K562 (cell line): ENCODE measurements around the gene SPATA45. TPM values are rescaled to one million over a fixed set of nuclear protein-coding genes. Genes with fewer than 3 reads are reported as not detected.

Source experiments
- BCL6 ChIP-seq: fragments of 250-450 bp; sonication (Bioruptor Pico); IDR thresholded peaks from 2 replicates; pipeline ENCODE4 v1.4.0; 2020
- CCNT2 ChIP-seq: IDR thresholded peaks from 2 replicates; pipeline ENCODE4 v1.6.1; 2011; ENCODE audit warnings: borderline replicate concordance, low read depth, mild to moderate bottlenecking, moderate library complexity, mixed read lengths, low read length; ENCODE audit not compliant: insufficient read length; ENCODE audit errors: extremely low read depth
- CTBP1 ChIP-seq: fragments of 450-650 bp; IDR thresholded peaks from 2 replicates; pipeline ENCODE4 v1.6.1; 2016; ENCODE audit warnings: borderline replicate concordance
- EGR1 ChIP-seq: fragments of 450-650 bp; conservative IDR thresholded peaks from 2 replicates; pipeline ENCODE4 v1.6.1; 2017; ENCODE audit warnings: mild to moderate bottlenecking
- ETS1 ChIP-seq: conservative IDR thresholded peaks from 2 replicates; pipeline ENCODE4 v1.6.1; 2011; ENCODE audit warnings: low read depth, mild to moderate bottlenecking, low read length; ENCODE audit not compliant: control insufficient read depth
- GTF2B ChIP-seq: IDR thresholded peaks from 2 replicates; pipeline ENCODE4 v1.6.1; 2011; ENCODE audit not compliant: insufficient read length; ENCODE audit errors: extremely low read depth
- KLF1 ChIP-seq: fragments of 450-650 bp; IDR thresholded peaks from 2 replicates; pipeline ENCODE4 v1.6.1; 2016; ENCODE audit warnings: missing genetic modification characterization, missing compliant biosample characterization
- MAFK ChIP-seq: IDR thresholded peaks from 2 replicates; pipeline ENCODE4 v1.6.1; 2011; ENCODE audit warnings: low read length, improper control_type of control experiment
- MEF2D ChIP-seq: conservative IDR thresholded peaks from 2 replicates; pipeline ENCODE4 v1.6.1; 2016; ENCODE audit warnings: low read depth, missing genetic modification characterization, missing compliant biosample characterization
- MYBL2 ChIP-seq, 2 experiments: fragments of 450-650 bp in 1 of 2; sonication (generic) in 1 of 2; formaldehyde crosslinking in 1 of 2; IDR thresholded peaks; 2 replicates each; pipeline versions ENCODE4 v1.6.1 to v1.8.1; 2017 to 2022; ENCODE audit warnings: borderline replicate concordance in 1 of 2, inconsistent platforms in 1 of 2, low read depth in 1 of 2, mild to moderate bottlenecking in 1 of 2, missing genetic modification reagents in 1 of 2, moderate library complexity in 1 of 2
- POLR2AphosphoS2 ChIP-seq: IDR thresholded peaks from 2 replicates; pipeline ENCODE4 v1.6.1; 2012; ENCODE audit warnings: low read length, improper control_type of control experiment
- POLR3A ChIP-seq: IDR thresholded peaks from 2 replicates; pipeline ENCODE4 v1.6.1; 2011; ENCODE audit warnings: borderline replicate concordance, mild to moderate bottlenecking, moderate library complexity; ENCODE audit not compliant: insufficient read length, insufficient read depth; ENCODE audit errors: extremely low read depth
- POLR3G ChIP-seq: IDR thresholded peaks from 2 replicates; pipeline ENCODE4 v1.6.1; 2011; ENCODE audit not compliant: insufficient read length, insufficient replicate concordance; ENCODE audit errors: extremely low read depth
- ZBTB11 ChIP-seq, 3 experiments: fragments of 200-800 bp in 1 of 3; fragments of 250-450 bp in 1 of 3; fragments of 450-650 bp in 1 of 3; sonication (Bioruptor Pico) in 1 of 3; sonication (Bioruptor generic) in 1 of 3; formaldehyde crosslinking in 1 of 3; IDR thresholded peaks; 2 replicates each; pipeline versions ENCODE4 v1.6.1 to v1.8.0; 2016 to 2022; ENCODE audit warnings: mild to moderate bottlenecking in 2 of 3, missing genetic modification characterization in 2 of 3, missing compliant biosample characterization in 1 of 3, moderate library complexity in 1 of 3
- ZNF212 ChIP-seq: fragments of 450-650 bp; formaldehyde crosslinking; IDR thresholded peaks from 2 replicates; pipeline ENCODE4 v1.4.0; 2020; ENCODE audit warnings: mild to moderate bottlenecking
- ZNF76 ChIP-seq: fragments of 250-450 bp; sonication (Bioruptor Pico); IDR thresholded peaks from 2 replicates; pipeline ENCODE4 v1.4.0; 2020; ENCODE audit warnings: mild to moderate bottlenecking, moderate library complexity, borderline replicate concordance
- polyA plus RNA-seq, 8 experiments: library from polyadenylated mRNA; depleted of rRNA in 4 of 8; stranded (reverse) in 5 of 8; unstranded in 3 of 8; fragments of >200 nt; fragmentation: Nextera tagmentation in 2 of 8; fragmentation: Illumina TruSeq in 1 of 8; extraction: Ambion mirVana in 2 of 8; extraction: Trizol in 1 of 8; gene quantifications; 2 replicates each; pipeline versions ENCODE4 v1.2.1 to v1.2.3, GENCODE V29; 2011 to 2014; ENCODE audit warnings: inconsistent platforms in 1 of 8, missing spikeins in 1 of 8
- total RNA-seq, 7 experiments: library from RNA; depleted of rRNA in 6 of 7; stranded (reverse); fragments of >200 nt in 6 of 7; fragmentation: Illumina TruSeq in 2 of 7; extraction: Trizol in 2 of 7; gene quantifications; 2 replicates each; pipeline versions ENCODE4 v1.2.1 to v1.2.3, GENCODE V29; 2011 to 2021; ENCODE audit warnings: low replicate concordance in 1 of 7
- TF ChIP-seq, protein P1 (sequence below): fragments of 450-650 bp; IDR thresholded peaks from 2 replicates; pipeline ENCODE4 v1.6.1; 2016; ENCODE audit warnings: antibody characterized with exemption
- TF ChIP-seq, protein P2 (sequence below): sonication (generic); formaldehyde crosslinking; IDR thresholded peaks from 2 replicates; pipeline ENCODE4 v1.8.1; 2022; ENCODE audit warnings: missing genetic modification reagents

Gene SPATA45
- total and polyA plus RNA-seq, 9 of the 15 experiments (the other 6 are each of a cell fraction or from before 2014, with no cell fraction given): 0.18 TPM; not detected in 8

- peak; percentile 87; the same call in 1 of the 2 replicates for TF ChIP-seq ZNF76
- peak; percentile 85 for TF ChIP-seq CCNT2
- peak; percentile 26 for TF ChIP-seq POLR3A
- TF ChIP-seq POLR2AphosphoS2: peak; percentile 74
- TF ChIP-seq GTF2B: peak; percentile 78
- no peak for TF ChIP-seq BCL6 (CRISPR knock-in tag)
- TF ChIP-seq, protein P1, sequence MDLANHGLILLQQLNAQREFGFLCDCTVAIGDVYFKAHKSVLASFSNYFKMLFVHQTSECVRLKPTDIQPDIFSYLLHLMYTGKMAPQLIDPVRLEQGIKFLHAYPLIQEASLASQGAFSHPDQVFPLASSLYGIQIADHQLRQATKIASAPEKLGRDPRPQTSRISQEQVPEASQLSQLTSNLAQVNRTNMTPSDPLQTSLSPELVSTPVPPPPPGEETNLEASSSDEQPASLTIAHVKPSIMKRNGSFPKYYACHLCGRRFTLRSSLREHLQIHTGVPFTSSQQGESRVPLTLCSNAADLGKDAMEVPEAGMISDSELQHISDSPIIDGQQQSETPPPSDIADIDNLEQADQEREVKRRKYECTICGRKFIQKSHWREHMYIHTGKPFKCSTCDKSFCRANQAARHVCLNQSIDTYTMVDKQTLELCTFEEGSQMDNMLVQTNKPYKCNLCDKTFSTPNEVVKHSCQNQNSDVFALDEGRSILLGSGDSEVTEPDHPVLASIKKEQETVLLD: peak; percentile 82
- no peak for TF ChIP-seq POLR3G
- peak; percentile 99 to 100 (median 99) for TF ChIP-seq ZBTB11 (CRISPR knock-in tag; IDR thresholded peaks at IDR 0.05)
- TF ChIP-seq MEF2D (tag): 0 out of 2 replicates have a peak, but pooled peaks have one; percentile 54
- TF ChIP-seq, protein P2, sequence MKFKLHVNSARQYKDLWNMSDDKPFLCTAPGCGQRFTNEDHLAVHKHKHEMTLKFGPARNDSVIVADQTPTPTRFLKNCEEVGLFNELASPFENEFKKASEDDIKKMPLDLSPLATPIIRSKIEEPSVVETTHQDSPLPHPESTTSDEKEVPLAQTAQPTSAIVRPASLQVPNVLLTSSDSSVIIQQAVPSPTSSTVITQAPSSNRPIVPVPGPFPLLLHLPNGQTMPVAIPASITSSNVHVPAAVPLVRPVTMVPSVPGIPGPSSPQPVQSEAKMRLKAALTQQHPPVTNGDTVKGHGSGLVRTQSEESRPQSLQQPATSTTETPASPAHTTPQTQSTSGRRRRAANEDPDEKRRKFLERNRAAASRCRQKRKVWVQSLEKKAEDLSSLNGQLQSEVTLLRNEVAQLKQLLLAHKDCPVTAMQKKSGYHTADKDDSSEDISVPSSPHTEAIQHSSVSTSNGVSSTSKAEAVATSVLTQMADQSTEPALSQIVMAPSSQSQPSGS (CRISPR knock-in tag): no peak
- peak; percentile 61 for TF ChIP-seq EGR1
- TF ChIP-seq KLF1 (tag): peak; percentile 9; the same call in 1 of the 2 replicates
- TF ChIP-seq CTBP1: peak; percentile 95; the same call in 1 of the 2 replicates
- peak; percentile 38 for TF ChIP-seq ETS1
- no peak for TF ChIP-seq MYBL2 (IDR thresholded peaks at IDR 0.05; ENCODE audit: low read depth)
- no peak for TF ChIP-seq MYBL2 (CRISPR knock-in tag; IDR thresholded peaks at IDR 0.05; ENCODE audit: borderline replicate concordance)
- TF ChIP-seq MAFK: peak; percentile 54
- peak; percentile 78; the same call in 1 of the 2 replicates for TF ChIP-seq ZNF212 (CRISPR knock-in tag)
These were observed 55.6 kb downstream of the SPATA45 start, which contains the start of the genes NSL1 and TATDN3 (continued) for GRCh38 chr1:212791676-212792395.
